Ishikawa (cell line): ENCODE results near the gene THADA.

Experiments used
- CEBPB ChIP-seq: IDR thresholded peaks from 2 replicates; pipeline ENCODE4 v1.6.1; 2012
- EGR1 ChIP-seq: IDR thresholded peaks from 2 replicates; pipeline ENCODE4 v1.6.1; 2012
- EP300 ChIP-seq: IDR thresholded peaks from 2 replicates; pipeline ENCODE4 v1.6.1; 2012; ENCODE audit warnings: borderline replicate concordance
- NFIC ChIP-seq: IDR thresholded peaks from 2 replicates; pipeline ENCODE4 v1.6.1; 2012
- RAD21 ChIP-seq: IDR thresholded peaks from 2 replicates; pipeline ENCODE4 v1.6.1; 2012; ENCODE audit warnings: low read depth
- TAF1 ChIP-seq: IDR thresholded peaks from 2 replicates; pipeline ENCODE4 v1.6.1; 2012; ENCODE audit warnings: low read depth, mild to moderate bottlenecking
- YY1 ChIP-seq: IDR thresholded peaks from 2 replicates; pipeline ENCODE4 v1.6.1; 2012; ENCODE audit warnings: low read depth
- TF ChIP-seq, protein P1 (sequence below): IDR thresholded peaks from 2 replicates; pipeline ENCODE4 v1.6.1; 2012; ENCODE audit warnings: low read depth, mild to moderate bottlenecking
- TF ChIP-seq, protein P2 (sequence below): IDR thresholded peaks from 2 replicates; pipeline ENCODE4 v1.6.1; 2012
- TF ChIP-seq, protein P3 (sequence below): IDR thresholded peaks from 2 replicates; pipeline ENCODE4 v1.6.1; 2012

DNA sequence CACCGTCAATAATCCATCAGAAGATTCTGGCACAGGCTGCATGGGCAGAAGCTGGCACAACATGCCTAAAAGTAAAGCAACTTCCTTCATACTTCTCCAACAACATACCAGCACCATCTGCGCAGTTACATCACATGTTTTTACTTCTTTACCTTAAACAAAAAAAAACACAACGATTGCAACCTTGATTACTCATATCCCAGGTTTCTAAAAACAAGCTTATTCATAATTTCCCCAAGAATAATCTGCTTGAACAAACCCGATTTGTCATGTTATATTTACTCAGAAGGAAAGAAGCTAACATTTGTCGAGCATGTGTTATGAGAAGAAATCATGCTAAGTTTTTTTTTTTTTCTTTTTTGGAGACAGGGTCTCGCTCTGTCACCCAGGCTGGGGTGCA is 54.7 kb downstream of the THADA start:
- no peak for TF ChIP-seq EP300
- TF ChIP-seq YY1, result no peak
- TF ChIP-seq RAD21, result no peak
- TF ChIP-seq CEBPB, result no peak
- no peak for TF ChIP-seq TAF1
- TF ChIP-seq, protein P1, sequence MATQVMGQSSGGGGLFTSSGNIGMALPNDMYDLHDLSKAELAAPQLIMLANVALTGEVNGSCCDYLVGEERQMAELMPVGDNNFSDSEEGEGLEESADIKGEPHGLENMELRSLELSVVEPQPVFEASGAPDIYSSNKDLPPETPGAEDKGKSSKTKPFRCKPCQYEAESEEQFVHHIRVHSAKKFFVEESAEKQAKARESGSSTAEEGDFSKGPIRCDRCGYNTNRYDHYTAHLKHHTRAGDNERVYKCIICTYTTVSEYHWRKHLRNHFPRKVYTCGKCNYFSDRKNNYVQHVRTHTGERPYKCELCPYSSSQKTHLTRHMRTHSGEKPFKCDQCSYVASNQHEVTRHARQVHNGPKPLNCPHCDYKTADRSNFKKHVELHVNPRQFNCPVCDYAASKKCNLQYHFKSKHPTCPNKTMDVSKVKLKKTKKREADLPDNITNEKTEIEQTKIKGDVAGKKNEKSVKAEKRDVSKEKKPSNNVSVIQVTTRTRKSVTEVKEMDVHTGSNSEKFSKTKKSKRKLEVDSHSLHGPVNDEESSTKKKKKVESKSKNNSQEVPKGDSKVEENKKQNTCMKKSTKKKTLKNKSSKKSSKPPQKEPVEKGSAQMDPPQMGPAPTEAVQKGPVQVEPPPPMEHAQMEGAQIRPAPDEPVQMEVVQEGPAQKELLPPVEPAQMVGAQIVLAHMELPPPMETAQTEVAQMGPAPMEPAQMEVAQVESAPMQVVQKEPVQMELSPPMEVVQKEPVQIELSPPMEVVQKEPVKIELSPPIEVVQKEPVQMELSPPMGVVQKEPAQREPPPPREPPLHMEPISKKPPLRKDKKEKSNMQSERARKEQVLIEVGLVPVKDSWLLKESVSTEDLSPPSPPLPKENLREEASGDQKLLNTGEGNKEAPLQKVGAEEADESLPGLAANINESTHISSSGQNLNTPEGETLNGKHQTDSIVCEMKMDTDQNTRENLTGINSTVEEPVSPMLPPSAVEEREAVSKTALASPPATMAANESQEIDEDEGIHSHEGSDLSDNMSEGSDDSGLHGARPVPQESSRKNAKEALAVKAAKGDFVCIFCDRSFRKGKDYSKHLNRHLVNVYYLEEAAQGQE, result no peak
- no peak for TF ChIP-seq NFIC
- TF ChIP-seq, protein P2, sequence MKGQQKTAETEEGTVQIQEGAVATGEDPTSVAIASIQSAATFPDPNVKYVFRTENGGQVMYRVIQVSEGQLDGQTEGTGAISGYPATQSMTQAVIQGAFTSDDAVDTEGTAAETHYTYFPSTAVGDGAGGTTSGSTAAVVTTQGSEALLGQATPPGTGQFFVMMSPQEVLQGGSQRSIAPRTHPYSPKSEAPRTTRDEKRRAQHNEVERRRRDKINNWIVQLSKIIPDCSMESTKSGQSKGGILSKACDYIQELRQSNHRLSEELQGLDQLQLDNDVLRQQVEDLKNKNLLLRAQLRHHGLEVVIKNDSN, result no peak
- TF ChIP-seq, protein P3, sequence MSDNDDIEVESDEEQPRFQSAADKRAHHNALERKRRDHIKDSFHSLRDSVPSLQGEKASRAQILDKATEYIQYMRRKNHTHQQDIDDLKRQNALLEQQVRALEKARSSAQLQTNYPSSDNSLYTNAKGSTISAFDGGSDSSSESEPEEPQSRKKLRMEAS, result no peak
- TF ChIP-seq EGR1, result no peak
